Stimulated activated CD4-positive, alpha-beta T cell treated with anti-CD3 and anti-CD28 coated beads, Interleukin-2, amount 100 ng/mL, for 48 hours (primary cell): Measurements from ENCODE around the gene RD3L.

Experiments used
- DNase-seq, 2 donors: peaks; one replicate each; pipeline ENCODE4 v3.0.0-alpha.2; 2020

Gene RD3L

GRCh38 chr14:103892247-103892646, 50.1 kb downstream of the RD3L start:
- no peak for DNase-seq

- DNase-seq = no peak
Measured at GRCh38 chr14:103891667-103892215, 50.6 kb downstream of the RD3L start.

- DNase-seq = no peak
Measured at GRCh38 chr14:103890821-103891666, 51.3 kb downstream of the RD3L start.
